A673 (cell line): ENCODE measurements around the gene INO80C.
"Not testable (repeated sequence)": the region's sequence is repeated elsewhere in the genome, so short reads cannot be mapped to it uniquely, and the experiment has no call there.

ENCODE experiments used
- EZH2 ChIP-seq: fragments of 200-600 bp; sonication (generic); IDR thresholded peaks from 2 replicates; pipeline ENCODE4 v1.6.1; 2017; ENCODE audit warnings: borderline replicate concordance, low read depth, mild to moderate bottlenecking, mixed read lengths, antibody characterized with exemption, low read length; ENCODE audit not compliant: poor library complexity, severe bottlenecking
- TF ChIP-seq, protein P1 (sequence below): fragments of 300-800, 200-600 bp; sonication (generic); conservative IDR thresholded peaks from 2 replicates; pipeline ENCODE4 v1.5.1; 2017; ENCODE audit warnings: low read depth, mild to moderate bottlenecking, antibody characterized with exemption, low read length, moderate library complexity, mixed read lengths

DNA sequence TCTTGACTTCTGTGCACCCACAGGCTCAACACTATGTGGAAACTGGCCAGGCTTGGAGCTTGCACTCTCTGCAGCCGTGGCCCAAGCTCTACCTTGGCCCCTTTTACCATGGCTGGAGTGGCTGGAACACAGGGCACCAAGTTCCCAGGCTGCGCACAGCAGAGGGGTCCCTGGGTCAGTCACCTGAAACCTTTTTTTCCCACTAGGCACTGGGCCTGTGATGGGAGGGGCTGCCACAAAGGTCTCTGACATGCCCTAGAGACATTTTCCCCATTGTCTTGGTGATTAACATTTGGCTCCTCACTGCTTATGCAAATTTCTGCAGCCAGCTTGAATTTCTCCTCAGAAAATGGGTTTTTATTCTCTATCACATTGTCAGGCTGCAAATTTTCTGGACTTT is 9.4 kb downstream of the INO80C start:
- not testable (repeated sequence) for TF ChIP-seq EZH2
- TF ChIP-seq, protein P1, sequence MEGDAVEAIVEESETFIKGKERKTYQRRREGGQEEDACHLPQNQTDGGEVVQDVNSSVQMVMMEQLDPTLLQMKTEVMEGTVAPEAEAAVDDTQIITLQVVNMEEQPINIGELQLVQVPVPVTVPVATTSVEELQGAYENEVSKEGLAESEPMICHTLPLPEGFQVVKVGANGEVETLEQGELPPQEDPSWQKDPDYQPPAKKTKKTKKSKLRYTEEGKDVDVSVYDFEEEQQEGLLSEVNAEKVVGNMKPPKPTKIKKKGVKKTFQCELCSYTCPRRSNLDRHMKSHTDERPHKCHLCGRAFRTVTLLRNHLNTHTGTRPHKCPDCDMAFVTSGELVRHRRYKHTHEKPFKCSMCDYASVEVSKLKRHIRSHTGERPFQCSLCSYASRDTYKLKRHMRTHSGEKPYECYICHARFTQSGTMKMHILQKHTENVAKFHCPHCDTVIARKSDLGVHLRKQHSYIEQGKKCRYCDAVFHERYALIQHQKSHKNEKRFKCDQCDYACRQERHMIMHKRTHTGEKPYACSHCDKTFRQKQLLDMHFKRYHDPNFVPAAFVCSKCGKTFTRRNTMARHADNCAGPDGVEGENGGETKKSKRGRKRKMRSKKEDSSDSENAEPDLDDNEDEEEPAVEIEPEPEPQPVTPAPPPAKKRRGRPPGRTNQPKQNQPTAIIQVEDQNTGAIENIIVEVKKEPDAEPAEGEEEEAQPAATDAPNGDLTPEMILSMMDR: not testable (repeated sequence)
